ENCODE results near the gene CCDC102B.

CCDC102B gene

GRCh38 chr18:68915061-68915460, 117.2 kb downstream of the CCDC102B start:
- no peak for TF ChIP-seq CTCF (IDR thresholded peaks at IDR 0.05; ENCODE audit: control extremely low read depth, extremely low read depth, low read depth, missing control alignments)
- DNase-seq (ENCODE audit: extremely low spot score) = no peak
- CTCF ChIA-PET = interaction anchor here (1.2 kb wide), 1 partner anchor 20 kb away, joined by 3 read pairs; no protein-coding TSS in a partner anchor
- POLR2A ChIA-PET = no interaction called here

- POLR2A ChIA-PET = no interaction called here
- no peak for TF ChIP-seq CTCF (IDR thresholded peaks at IDR 0.05; ENCODE audit: control extremely low read depth, extremely low read depth, low read depth, missing control alignments)
- CTCF ChIA-PET = interaction anchor here (1.0 to 1.9 kb wide), 2 partner anchors 23 to 1279 kb away, joined by 3 to 5 read pairs; no protein-coding TSS in a partner anchor
- no peak for DNase-seq (ENCODE audit: extremely low spot score)
Measured at GRCh38 chr18:68916734-68917133, 118.9 kb downstream of the CCDC102B start.

GRCh38 chr18:68918216-68918615, 120.3 kb downstream of the CCDC102B start:
- no peak for TF ChIP-seq CTCF (IDR thresholded peaks at IDR 0.05; ENCODE audit: control extremely low read depth, extremely low read depth, low read depth, missing control alignments)
- DNase-seq (ENCODE audit: extremely low spot score) = no peak
- POLR2A ChIA-PET = no interaction called here
- CTCF ChIA-PET = no interaction called here

- no peak for TF ChIP-seq CTCF (IDR thresholded peaks at IDR 0.05; ENCODE audit: control extremely low read depth, extremely low read depth, low read depth, missing control alignments)
- CTCF ChIA-PET = no interaction called here
- DNase-seq (ENCODE audit: extremely low spot score) = no peak
- POLR2A ChIA-PET = no interaction called here
Measured at GRCh38 chr18:68919900-68920299, 122.0 kb downstream of the CCDC102B start.

- ChIA-PET POLR2A (no interaction called here), CTCF (no interaction called here)
- no peak for TF ChIP-seq CTCF (IDR thresholded peaks at IDR 0.05; ENCODE audit: control extremely low read depth, extremely low read depth, low read depth, missing control alignments)
- no peak for DNase-seq (ENCODE audit: extremely low spot score)
Measured at GRCh38 chr18:68922392-68922791, 124.5 kb downstream of the CCDC102B start.

- ChIA-PET POLR2A (no interaction called here), CTCF (interaction anchor here (1.1 to 1.5 kb wide), 6 partner anchors 9 to 1534 kb away, joined by 3 to 6 read pairs (median 3); no protein-coding TSS in a partner anchor)
Measured at GRCh38 chr18:68925268-68925667, 127.4 kb downstream of the CCDC102B start.

More at GRCh38 chr18:68925268-68925667, 127.4 kb downstream of the CCDC102B start:
- peak; percentile 52 for TF ChIP-seq CTCF (IDR thresholded peaks at IDR 0.05; ENCODE audit: control extremely low read depth, extremely low read depth, low read depth, missing control alignments)
- DNase-seq (ENCODE audit: extremely low spot score) = peak; percentile 16
